Superior temporal gyrus (tissue), 1 donor: Measurements from ENCODE around the gene NFE2L1.

Experiments used
- DNase-seq: peaks from one replicate; pipeline ENCODE4 v3.0.0-alpha.2; 2016; ENCODE audit errors: extremely low spot score

NFE2L1 gene

GRCh38 chr17:48107137-48108055 lies 59.2 kb downstream of the NFE2L1 start, which contains the start of gene SNX11:
Gene SNX11, plus strand, starts transcription at chr17:48107766. Its CDS starts 4,278 bp downstream, at chr17:48112044.
- DNase-seq, result peak; percentile 94

DNA sequence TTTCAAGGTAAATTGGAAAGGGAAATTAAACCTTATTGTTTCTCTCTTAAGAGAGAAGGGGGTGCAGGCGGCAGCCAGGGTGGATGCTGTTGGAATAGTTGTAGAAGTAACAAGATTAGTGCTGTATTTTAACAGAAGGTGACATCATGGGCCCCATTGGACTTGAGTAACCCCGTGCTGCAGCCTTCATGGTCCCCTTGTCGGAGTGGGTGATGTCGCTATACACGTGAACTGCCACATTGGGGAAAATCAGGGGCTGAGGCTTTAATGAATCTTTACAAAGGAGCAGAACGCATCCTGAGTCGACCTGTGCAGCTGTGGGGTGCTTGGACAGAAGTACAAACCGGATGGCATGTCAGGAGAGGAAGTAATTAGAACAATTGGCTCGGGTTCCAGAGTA lies 62.6 kb downstream of the NFE2L1 start:
- DNase-seq, result no peak
